Sigmoid colon (tissue), 7 donors: ENCODE measurements around the gene SKI. TPM values are rescaled to one million over a fixed set of nuclear protein-coding genes. Genes with fewer than 3 reads are reported as not detected.

Experiments used
- DNase-seq: peaks from one replicate; pipeline ENCODE4 v3.0.0-alpha.2; 2019
- H3K27ac ChIP-seq, 4 donors: fragments of 200-600 bp; sonication (generic); one replicate each; pipeline ENCODE4 v1.5.1; 2016 to 2019; ENCODE audit warnings: mild to moderate bottlenecking in 1 of 4
- H3K27me3 ChIP-seq, 3 donors: fragments of 200-600 bp; sonication (generic); one replicate each; pipeline ENCODE4 v1.5.1; 2019; ENCODE audit warnings: mild to moderate bottlenecking in 1 of 3
- H3K36me3 ChIP-seq, 4 donors: fragments of 200-600 bp; sonication (generic); one replicate each; pipeline ENCODE4 v1.5.1; 2016 to 2019
- H3K4me1 ChIP-seq, 4 donors: fragments of 200-600 bp; sonication (generic); one replicate each; pipeline ENCODE4 v1.5.1; 2017 to 2019
- H3K4me3 ChIP-seq, 4 donors: fragments of 200-600 bp; sonication (generic); one replicate each; pipeline ENCODE4 v1.5.1; 2017 to 2019; ENCODE audit warnings: mild to moderate bottlenecking in 2 of 4, moderate library complexity in 1 of 4
- H3K9me3 ChIP-seq, 4 donors: fragments of 200-600 bp in 3 of 4; sonication (generic) in 3 of 4; one replicate each; pipeline versions ENCODE4 v1.5.1 to v1.6.1; 2013 to 2019
- CTCF ChIP-seq, 4 experiments: fragments of 450-650 bp in 3 of 4; fragments of 200-600 bp in 1 of 4; IDR thresholded peaks; one replicate each; pipeline ENCODE4 v1.5.1; 2016 to 2019; ENCODE audit warnings: antibody characterized with exemption in 4 of 4, mild to moderate bottlenecking in 3 of 4, moderate library complexity in 2 of 4
- EP300 ChIP-seq, 4 donors: sonication (generic); formaldehyde crosslinking; IDR thresholded peaks; one replicate each; pipeline ENCODE4 v1.6.1; 2017; ENCODE audit warnings: antibody characterized with exemption in 4 of 4
- POLR2A ChIP-seq, 2 donors: fragments of 450-650 bp; IDR thresholded peaks; one replicate each; pipeline ENCODE4 v1.6.1; 2016; ENCODE audit warnings: antibody characterized with exemption in 2 of 2, mild to moderate bottlenecking in 2 of 2, moderate library complexity in 2 of 2
- POLR2AphosphoS5 ChIP-seq, 4 donors: sonication (generic); formaldehyde crosslinking; IDR thresholded peaks; one replicate each; pipeline ENCODE4 v1.6.1; 2017; ENCODE audit warnings: antibody characterized with exemption in 4 of 4
- WGBS, 2 donors: extraction: QIAGEN DNeasy Blood & Tissue Kit; methylation state at CpG; one replicate each; pipeline ENCODE4 v1.1.7; 2013; 5-methylcytosine and 5-hydroxymethylcytosine counted together
- intact Hi-C: fragments of 100-400 bp; cut with DNase I; formaldehyde crosslinking; loops from one replicate; pipeline ENCODE4 v1.15.1; 2023
- polyA plus RNA-seq, 3 donors: library from polyadenylated mRNA; stranded (reverse); fragments of 200-250 nt; gene quantifications; one replicate each; pipeline ENCODE4 v1.2.3, GENCODE V29; 2013
- total RNA-seq, 4 donors: library from RNA; depleted of rRNA; stranded (reverse); fragments of >200 nt; gene quantifications; one replicate each; pipeline ENCODE4 v1.1.0, GENCODE V29; 2016
- donor health status: healthy with polysubstance abuse.
- donor health status: Bipolar disorder and iron deficiency.
- donor health status: healthy.

SKI gene
- total and polyA plus RNA-seq, 7 donors, result 5.8 to 50.4 (median 19.3) TPM

GRCh38 chr1:2337501-2337900 lies 109.4 kb downstream of the SKI start:
- Histone ChIP-seq H3K36me3 (no peaks in the 10 kb centered on the region), H3K4me3 (no peak overlapping the region), H3K9me3 (no peaks in the 10 kb centered on the region), H3K27me3 (no peaks in the 10 kb centered on the region), H3K4me1 (no peaks in the 10 kb centered on the region), H3K27ac (no peak overlapping the region)
- intact Hi-C loops, result no loop called here
- TF ChIP-seq POLR2AphosphoS5 (IDR thresholded peaks at IDR 0.05), result no peak
- TF ChIP-seq CTCF (IDR thresholded peaks at IDR 0.05), result no peak
- no peak for TF ChIP-seq POLR2A (IDR thresholded peaks at IDR 0.05)
- WGBS, 2 donors, result 61 to 78% methylated on average over 10 of the region's 10 CpGs
- DNase-seq, result no peak

GRCh38 chr1:2339206-2340085 lies 111.3 kb downstream of the SKI start:
- TF ChIP-seq EP300 (IDR thresholded peaks at IDR 0.05) (no peak), POLR2AphosphoS5 (IDR thresholded peaks at IDR 0.05) (no peak), POLR2A (IDR thresholded peaks at IDR 0.05) (no peak), CTCF (IDR thresholded peaks at IDR 0.05) (no peak)
- no peaks in the 10 kb centered on the region for H3K36me3 ChIP-seq
- intact Hi-C loops, result no loop called here
- no peak overlapping the region for H3K4me3 ChIP-seq
- 79 to 89% methylated on average over 45 of the region's 45 CpGs for WGBS, 2 donors
- H3K27ac ChIP-seq, result no peak overlapping the region
- DNase-seq, result no peak
- H3K4me1 ChIP-seq, result no peaks in the 10 kb centered on the region
- H3K9me3 ChIP-seq, result no peaks in the 10 kb centered on the region
- no peaks in the 10 kb centered on the region for H3K27me3 ChIP-seq

DNA sequence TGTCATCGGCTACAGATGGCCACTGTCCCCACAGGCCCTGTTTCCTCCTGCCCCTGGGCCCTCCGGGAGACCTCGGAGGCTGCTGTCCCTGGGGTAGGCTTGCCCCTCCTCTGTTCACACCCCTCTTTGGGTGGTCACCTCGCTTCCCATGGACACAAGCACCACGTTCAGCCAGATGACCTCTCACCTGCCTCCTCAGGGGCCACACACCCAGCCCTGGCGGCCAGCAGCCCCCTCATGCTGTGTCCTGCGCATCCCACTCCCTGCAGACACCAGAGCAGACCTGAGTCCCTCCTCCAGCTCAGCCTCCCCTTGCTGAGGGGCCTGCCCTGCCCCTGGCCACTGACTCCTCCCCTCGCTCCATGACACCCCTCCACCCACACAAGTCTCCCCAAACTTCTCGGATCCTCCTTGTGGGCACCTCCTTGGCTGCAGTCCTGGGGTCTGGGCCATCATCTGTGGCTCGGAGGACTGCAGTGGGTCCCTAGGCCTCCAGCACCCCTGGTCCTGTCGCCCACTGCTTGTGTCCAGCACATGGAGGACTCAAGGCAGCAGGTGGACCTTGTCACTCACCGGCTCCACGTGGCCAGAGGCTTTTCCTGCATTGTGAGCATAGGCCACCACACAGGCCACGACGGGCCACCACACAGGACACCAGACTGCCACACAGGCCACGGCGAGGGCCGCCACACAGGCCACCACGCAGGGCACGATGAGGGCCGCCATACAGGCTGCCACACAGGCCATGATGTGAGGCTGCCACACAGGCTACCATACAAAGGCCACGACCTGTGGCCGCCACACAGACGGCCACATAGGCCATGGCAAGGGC lies 112.2 kb downstream of the SKI start:
- TF ChIP-seq POLR2AphosphoS5 (IDR thresholded peaks at IDR 0.05), result no peak
- TF ChIP-seq POLR2A (IDR thresholded peaks at IDR 0.05), result no peak
- TF ChIP-seq EP300 (IDR thresholded peaks at IDR 0.05), result no peak
- TF ChIP-seq CTCF (IDR thresholded peaks at IDR 0.05), result no peak
- H3K4me1 ChIP-seq, result no peaks in the 10 kb centered on the region
- H3K4me3 ChIP-seq, result no peak overlapping the region
- DNase-seq, result no peak
- no peaks in the 10 kb centered on the region for H3K9me3 ChIP-seq
- H3K36me3 ChIP-seq, result no peaks in the 10 kb centered on the region
- H3K27me3 ChIP-seq, result no peaks in the 10 kb centered on the region
- 85 to 89% methylated on average over 24 of the region's 24 CpGs for WGBS, 2 donors
- no peak overlapping the region for H3K27ac ChIP-seq
- intact Hi-C loops, result no loop called here

- WGBS, 2 donors, result 93 to 95% methylated on average over 14 of the region's 14 CpGs
- no peak for DNase-seq
- Histone ChIP-seq H3K4me1 (no peaks in the 10 kb centered on the region), H3K27me3 (no peaks in the 10 kb centered on the region), H3K4me3 (no peak overlapping the region), H3K27ac (no peak overlapping the region), H3K9me3 (no peaks in the 10 kb centered on the region), H3K36me3 (no peaks in the 10 kb centered on the region)
- intact Hi-C loops, result no loop called here
- TF ChIP-seq CTCF (IDR thresholded peaks at IDR 0.05) (no peak), EP300 (IDR thresholded peaks at IDR 0.05) (no peak), POLR2A (IDR thresholded peaks at IDR 0.05) (no peak), POLR2AphosphoS5 (IDR thresholded peaks at IDR 0.05) (no peak)
These were observed 112.8 kb downstream of the SKI start for GRCh38 chr1:2340918-2341254.
